Posterior vena cava (tissue), 2 donors: ENCODE results near the gene TMC8. TPM values are rescaled to one million over a fixed set of nuclear protein-coding genes. Genes with fewer than 3 reads are reported as not detected.

Experiments used
- total RNA-seq, 2 donors: library from RNA; stranded (reverse); fragmentation: NEBNext Ultra II Directional; extraction: Animal tissue kit (Norgen Biotek cat#: 25700); gene quantifications; one replicate each; pipeline ENCODE4 v1.2.1, GENCODE V29; 2021
- donor health status: DM: yes; HTN: yes; CAD: no.
- donor health status: DM: yes; HTN: yes; CAD: no.

TMC8 gene
- total RNA-seq, 2 donors from 2014 or later: 6.4 to 15.7 TPM

Other genes with a start within 250 kb of the TMC8 start
- 10 to 100 TPM; 31.0 to 48.1 TPM for gene TNRC6C, start 172.1 kb upstream of the TMC8 start, total RNA-seq
- 10 to 100 TPM; 35.6 to 37.4 TPM for gene TMC6, start 2.0 kb upstream of the TMC8 start, total RNA-seq
- gene C17orf99, start 15.6 kb downstream of the TMC8 start, total RNA-seq: not detected
- 10 to 100 TPM; 44.5 to 58.1 TPM for gene SYNGR2, start 37.8 kb downstream of the TMC8 start, total RNA-seq
- gene TK1, start 56.3 kb downstream of the TMC8 start, total RNA-seq: 1 to 10 TPM; 1.1 to 1.4 TPM
- 10 to 100 TPM in 1 of 2 donors, 1 to 10 TPM in 1; 6.1 to 13.6 TPM for gene AFMID, start 56.6 kb downstream of the TMC8 start, total RNA-seq
- gene BIRC5, start 83.5 kb downstream of the TMC8 start, total RNA-seq: 1 to 10 TPM in 1 of 2 donors, under 1 TPM in 1; 0.19 to 1.7 TPM
- not detected for gene TMEM235, start 100.9 kb downstream of the TMC8 start, total RNA-seq
- 10 to 100 TPM; 47.4 to 85.2 TPM for gene SOCS3, start 229.3 kb downstream of the TMC8 start, total RNA-seq
- gene PGS1, start 247.9 kb downstream of the TMC8 start, total RNA-seq: 10 to 100 TPM; 33.6 to 33.7 TPM